ENCODE measurements around the gene SRPK3.
"Not testable (repeated sequence)": the region's sequence is repeated elsewhere in the genome, so short reads cannot be mapped to it uniquely, and the experiment has no call there.

SRPK3 gene, protein sequence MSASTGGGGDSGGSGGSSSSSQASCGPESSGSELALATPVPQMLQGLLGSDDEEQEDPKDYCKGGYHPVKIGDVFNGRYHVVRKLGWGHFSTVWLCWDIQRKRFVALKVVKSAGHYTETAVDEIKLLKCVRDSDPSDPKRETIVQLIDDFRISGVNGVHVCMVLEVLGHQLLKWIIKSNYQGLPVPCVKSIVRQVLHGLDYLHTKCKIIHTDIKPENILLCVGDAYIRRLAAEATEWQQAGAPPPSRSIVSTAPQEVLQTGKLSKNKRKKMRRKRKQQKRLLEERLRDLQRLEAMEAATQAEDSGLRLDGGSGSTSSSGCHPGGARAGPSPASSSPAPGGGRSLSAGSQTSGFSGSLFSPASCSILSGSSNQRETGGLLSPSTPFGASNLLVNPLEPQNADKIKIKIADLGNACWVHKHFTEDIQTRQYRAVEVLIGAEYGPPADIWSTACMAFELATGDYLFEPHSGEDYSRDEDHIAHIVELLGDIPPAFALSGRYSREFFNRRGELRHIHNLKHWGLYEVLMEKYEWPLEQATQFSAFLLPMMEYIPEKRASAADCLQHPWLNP

DNA sequence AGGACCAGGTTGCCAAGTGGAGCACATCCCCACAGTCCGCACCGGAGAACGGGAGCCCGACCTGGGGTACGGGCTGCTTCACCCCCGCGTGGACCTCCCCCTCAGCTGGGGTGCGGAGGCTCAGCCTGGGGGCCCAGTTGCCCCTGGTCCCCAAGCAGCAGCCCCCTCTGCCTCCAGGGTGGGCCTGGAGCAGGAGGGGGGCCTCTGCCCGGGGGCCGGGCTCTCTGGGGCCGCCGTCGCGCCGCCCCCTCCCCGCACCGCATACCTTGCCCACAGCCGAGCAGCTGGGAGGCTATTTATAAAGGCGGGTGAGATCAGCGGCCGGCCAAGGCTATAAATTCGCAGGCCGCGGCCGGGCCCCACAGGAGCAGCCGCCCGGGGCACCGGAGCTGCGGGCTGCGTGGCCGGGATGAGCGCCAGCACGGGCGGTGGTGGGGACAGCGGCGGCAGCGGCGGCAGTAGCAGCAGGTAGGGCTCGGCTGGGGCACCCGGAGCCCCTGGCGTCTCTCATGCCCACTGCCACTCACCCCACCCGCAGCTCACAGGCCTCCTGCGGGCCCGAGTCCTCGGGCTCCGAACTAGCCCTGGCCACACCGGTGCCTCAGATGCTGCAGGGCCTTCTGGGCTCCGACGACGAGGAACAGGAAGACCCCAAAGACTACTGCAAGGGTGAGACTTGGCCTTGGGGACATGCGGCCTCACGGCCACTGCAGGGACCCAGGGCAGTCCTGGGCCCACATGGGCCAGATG is at the start of gene SRPK3:
Gene SRPK3 (plus strand): TSS at position 364 of the 750 bp plus-strand sequence. CDS start 46 bp downstream, at position 410.
- no peak for DNase-seq

DNA sequence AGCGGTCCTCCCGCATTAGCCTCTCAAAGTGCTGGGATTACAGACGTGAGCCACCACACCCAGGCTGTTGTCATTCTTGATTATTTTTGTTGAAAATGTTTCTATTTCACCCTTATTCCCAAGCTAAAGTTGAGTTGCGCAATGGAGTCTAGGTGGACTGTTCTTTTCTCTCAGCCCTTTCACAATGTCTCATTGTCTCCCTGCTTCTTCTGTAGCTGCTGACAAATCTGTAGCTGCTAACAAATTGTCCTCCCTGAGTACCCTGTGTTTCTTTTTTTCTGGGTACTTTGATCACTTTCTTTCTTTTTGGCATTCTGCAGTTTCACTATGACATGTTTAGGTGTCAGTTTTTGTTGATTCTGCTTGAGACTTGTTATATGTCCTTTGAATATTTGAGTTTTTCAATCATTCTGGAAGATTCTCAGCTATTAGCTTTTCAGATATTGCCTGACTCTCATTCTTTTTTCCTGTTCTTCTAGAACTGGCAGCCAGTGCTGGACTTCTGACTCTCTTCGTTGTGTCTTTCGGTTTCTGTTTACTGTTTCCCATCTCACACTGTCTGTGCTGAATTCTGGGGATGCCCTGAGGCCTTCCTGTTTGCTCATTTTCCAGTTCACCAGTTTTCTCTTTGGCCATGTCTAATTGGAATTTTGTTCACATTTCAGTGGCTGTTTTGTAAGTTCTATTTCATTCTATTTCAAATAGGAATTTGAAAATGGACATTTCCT is 49.6 kb upstream of the SRPK3 start:
- DNase-seq: no peak

DNA sequence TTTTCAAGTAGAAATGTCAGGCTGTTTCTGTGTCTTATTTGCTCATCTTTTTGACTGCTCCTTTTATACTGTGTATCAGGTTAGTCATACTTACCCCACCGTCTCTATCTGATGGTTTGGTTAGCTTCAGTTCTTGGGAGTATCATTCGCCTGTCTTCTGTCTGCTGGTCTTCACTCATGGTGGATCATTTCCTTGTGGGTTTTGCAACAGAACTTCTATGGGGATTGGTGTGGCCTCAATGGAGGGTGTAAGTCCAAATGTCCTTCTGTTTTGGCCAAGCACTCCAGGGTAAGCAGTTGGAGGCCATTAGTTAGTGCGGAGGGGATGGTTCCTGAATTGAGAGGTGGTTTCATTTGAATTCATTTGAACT is 49.0 kb upstream of the SRPK3 start:
- DNase-seq: no peak

DNA sequence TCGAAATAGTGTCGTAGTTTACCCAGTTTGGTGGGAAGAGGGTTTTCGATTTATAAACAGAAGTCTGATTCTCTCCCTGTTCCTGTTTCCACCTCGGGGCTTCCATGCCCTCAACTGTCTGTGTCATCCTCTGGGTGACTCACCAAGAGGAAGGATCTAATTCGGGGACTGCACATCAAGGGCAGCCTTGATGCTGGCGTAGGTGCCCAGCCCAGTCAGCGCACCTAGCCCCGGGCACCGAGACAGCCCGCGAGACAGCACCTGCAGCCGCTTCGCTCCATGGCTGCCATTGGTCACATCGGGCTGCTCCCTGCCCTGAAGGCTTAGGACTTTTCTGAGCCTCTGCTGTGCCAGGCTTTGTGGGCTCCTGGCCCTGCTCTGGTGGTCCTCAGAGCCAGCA is 48.4 kb upstream of the SRPK3 start:
- no peak for DNase-seq

DNA sequence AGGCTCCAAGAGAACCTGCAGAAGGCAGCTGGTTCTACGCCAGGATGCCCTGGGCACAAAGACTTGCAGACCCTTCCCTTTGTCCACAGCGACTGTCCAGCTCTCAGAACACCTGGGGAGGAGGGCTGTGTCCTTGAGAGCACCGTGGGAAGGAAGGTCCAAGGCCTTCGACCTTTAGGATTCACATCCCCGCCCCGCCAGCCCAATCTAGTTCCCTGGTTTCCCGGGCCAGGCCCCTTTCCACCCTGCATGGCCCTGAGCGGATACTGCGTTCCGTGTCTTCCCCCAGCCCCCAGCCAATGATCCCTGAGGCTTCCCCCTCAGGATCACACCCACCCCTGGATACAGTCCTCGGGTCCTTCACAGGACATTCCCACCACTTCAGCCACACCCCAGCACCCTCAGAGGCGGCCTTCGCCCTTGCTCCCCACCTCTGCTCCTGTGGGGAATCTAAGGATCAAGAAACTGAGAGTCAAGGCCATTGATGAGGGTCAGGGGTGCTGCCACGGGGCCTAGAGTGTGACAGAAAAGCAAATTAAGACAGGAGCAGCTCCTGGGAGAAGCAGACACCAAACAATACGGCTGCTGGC is 47.1 kb upstream of the SRPK3 start:
- no peak for DNase-seq

DNA sequence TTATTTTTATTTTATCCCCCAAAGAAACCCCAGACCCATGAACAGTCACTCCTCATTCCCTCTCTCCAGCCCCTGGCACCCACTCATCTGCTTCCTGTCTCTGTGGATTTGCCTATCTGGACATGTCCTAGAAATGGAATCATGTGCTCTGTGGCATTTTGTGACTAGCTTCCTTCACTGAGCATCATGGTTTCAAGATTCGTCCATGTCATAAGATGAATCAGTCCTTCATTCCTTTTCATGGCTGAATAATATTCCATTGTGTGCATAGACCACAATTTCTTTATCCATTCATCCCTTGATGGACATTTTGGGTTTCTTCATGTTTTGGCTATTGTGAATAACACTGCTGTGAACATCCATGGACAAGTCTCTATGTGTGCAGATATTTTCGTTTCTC is 46.0 kb upstream of the SRPK3 start:
- no peak for DNase-seq

DNA sequence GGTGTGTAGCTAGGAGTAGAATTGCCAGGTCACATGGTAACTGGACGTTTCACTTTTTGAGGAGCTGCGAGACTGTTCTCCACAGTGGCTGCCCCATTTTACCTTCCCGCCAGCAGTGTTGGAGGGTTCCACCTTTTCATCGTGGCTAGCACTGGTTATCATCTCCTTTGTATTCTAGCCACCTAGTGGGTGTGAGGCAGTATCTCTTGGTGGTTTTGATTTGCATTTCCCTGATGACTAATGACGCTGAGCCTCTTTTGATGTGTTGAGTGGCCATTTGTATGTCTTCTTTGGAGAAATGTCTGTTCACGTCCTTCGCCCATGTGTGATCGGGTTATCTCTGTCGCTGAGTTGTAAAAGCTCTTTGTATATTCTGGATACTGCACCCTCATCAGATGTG is 45.6 kb upstream of the SRPK3 start:
- no peak for DNase-seq

DNA sequence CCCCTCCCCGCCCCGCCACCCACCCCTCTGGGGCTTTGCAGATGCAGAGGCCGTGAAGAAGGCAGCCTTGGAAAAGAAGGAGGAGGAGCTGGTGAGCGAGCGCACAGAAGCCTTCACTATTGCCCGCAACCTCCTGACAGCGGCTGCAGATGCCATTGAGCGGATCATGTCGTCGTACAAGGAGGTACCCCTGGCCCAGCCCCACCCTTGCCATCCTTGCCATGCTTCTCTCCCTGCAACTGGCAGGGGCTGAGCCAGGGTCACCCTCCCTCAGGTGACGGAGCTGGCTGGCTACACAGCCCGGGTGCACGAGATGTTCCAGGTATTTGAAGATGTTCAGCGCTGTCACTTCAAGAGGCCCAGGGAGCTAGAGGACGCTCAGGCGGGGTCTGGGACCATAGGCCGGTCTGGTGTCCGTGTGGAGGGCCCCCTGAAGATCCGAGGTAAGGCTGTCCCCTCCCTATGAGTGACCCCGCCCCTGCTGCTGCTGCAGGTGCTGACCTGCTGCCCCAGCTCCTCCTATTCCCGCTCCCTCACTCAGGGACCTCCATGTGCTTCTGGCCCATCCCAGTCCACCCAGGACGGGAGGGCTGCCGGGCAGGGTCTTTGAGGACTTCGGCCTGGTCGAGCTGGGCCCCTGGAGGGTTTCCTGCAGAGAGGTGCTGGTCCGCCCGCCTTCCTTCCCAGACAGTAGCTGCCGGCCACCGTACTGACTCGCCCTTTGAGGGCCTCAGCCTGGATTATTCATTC is 44.6 kb upstream of the SRPK3 start:
- no peak for DNase-seq

DNA sequence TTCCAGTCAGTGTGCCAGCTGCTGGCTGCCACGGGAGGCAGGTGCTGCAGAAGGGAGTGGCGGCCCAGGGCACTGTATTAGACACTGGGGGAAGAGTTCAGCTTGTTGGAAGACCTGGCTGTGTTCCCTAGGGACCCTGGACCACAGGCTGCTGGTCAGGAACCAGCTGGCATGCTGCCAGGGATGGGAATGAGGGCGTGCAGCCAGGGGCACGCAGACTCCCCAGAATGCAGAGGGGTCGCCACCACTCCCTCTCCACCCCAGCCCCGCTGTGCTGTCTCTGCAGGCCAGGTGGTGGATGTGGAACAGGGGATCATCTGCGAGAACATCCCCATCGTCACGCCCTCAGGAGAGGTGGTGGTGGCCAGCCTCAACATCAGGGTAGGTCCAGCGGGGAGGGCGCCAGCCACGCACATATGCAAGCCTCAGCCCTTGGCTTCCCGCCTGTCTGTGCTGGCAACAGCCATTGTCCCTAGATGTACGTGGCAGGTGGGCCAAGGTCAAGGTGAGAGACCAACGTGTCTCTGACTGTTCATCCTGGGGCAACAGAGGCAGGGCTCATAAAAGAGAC is 43.9 kb upstream of the SRPK3 start:
- no peak for DNase-seq

DNA sequence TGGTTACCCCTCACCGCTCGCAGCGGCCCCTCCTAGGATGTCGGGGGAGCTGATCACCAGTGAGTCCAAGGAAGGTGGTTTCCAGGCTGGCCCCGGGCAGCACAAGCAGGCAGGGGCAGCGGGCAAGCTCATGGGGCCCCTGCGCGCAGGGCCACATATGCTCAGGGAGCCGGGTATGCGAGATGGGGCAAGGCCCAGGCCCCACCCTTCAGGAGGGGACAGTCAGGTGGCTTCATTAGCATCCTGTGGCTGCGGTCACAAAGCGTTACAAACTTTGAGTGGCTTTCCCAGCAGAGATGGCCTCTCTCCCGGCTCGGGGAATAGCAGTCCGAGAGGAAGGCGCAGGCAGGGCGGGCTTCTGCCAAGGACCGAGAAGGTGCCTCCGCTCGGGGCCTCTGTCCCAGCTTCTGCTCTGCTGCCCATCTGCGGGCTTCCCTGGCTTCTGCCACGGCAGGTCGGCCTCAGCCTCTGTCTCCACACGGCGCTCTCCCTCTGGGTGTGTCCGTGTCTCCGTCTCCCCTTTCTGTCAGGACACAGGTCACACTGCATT is 42.7 kb upstream of the SRPK3 start:
- DNase-seq: no peak

DNA sequence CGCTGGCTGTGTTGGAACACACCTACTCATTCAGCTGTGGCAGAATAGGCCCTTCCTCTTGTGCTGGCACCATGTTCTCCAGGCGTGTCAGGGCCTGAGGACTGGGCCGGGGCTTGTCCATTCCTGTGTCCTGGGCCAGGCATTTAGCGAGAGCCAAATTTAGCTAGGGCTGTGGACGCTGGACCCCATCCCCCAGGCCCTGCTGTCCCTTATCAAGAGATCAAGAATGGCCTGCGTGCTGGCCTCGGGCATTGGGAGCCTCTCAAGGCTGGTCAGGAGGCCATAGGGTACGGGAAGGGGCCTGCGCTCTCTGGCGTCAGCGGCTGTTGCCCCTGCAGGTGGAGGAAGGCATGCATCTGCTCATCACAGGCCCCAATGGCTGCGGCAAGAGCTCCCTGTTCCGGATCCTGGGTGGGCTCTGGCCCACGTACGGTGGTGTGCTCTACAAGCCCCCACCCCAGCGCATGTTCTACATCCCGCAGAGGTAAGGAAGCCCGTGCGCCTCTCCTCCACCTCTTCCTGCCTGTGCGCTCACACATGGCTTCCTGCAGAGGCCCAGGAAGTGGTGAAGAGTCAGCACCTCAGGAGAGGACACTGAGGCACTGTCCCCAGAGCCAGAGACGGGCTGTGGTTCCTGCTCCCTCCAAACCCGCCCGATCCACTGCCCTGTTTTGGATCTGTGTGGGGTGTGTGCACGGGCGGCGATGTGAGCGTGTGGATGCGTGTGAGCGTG is 40.9 kb upstream of the SRPK3 start:
- no peak for DNase-seq

DNA sequence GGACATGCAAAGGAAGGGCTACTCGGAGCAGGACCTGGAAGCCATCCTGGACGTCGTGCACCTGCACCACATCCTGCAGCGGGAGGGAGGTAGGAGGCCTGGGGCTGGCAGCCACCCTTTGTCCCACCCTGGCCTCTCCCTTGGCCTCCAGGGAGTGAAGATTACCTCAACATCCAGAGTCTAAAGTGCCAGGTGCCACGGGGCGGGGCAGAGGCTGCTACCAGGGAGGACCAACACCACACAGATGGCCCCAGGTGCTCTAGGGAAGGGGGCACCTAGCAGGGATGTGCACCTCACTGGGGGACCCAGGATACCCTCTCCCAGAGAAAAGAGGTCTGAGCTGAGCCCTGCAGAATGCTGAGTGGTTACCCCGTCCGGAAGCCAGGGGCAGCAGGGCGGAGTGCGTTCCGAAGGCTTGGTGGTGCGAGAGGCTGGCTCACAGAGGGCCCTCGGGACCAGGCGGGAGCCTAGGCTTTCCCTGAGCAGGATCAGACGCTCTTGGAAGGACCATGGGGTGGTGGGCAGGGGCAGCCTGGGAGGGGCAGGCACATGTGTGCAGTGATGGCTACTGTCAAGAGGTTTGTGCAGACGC is 40.1 kb upstream of the SRPK3 start:
- no peak for DNase-seq

DNA sequence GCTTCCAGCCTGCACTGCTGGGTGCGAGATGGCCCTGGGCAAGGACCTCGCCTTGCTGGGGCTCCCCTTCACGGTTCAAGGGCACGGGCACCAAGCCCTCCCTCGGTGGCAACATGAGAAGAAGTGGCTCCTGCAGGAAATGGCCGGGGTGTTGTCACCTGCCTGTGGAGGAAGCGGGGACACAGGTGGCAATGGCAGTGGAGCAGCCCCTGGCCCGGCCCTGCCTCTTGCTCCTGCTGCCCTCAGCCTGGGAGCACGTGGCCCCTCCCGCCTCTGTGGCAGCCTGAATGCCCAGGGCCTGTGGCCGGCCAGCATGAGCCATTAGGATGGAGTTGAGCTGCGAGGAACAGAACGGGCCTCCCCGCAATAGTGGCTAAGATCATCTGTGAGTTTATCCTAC is 39.4 kb upstream of the SRPK3 start:
- DNase-seq: no peak

DNA sequence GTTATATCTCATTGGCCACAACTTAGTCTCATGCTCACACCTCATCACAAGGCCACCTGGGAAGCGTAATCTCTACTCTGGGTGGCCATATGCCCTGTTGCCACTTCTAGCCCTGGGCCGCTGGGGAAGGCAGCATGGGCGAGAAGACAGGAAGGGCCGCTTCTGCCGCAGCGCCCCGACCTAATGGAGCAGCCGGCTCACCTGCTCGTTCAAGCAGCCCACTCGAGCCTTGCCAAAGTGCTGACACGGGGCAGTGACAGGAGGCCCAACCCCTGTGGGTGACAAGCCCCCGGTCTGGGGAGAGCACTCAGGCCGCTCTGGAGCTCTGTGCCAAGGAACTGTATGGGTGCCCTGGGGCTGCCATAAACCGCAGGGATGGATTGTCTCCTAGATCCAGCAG is 38.7 kb upstream of the SRPK3 start:
- DNase-seq: not testable (repeated sequence)

DNA sequence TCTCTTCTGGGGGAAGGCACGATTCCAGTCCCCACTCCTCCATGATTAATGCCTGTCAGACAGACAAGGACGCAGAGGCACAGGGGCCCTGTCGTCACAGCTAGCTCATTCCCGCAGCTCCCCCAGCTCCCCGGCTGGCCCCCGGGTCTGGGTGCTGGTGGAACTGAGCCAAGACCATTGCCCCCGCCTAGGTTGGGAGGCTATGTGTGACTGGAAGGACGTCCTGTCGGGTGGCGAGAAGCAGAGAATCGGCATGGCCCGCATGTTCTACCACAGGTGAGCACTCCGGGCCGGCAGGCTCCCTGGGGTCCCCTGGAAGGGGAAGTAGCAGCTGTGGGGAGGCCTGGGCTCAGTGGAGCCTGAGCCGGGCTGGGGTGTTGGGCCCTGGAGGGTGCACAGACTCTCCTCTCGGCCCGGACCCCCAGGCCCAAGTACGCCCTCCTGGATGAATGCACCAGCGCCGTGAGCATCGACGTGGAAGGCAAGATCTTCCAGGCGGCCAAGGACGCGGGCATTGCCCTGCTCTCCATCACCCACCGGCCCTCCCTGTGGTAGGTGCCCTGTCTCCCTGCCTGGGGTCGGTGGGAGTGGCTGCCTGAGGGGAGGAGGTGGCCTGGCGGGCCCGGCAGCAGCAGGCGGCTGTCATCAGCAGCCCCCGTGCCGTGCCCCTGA is 37.9 kb upstream of the SRPK3 start:
- not testable (repeated sequence) for DNase-seq

DNA sequence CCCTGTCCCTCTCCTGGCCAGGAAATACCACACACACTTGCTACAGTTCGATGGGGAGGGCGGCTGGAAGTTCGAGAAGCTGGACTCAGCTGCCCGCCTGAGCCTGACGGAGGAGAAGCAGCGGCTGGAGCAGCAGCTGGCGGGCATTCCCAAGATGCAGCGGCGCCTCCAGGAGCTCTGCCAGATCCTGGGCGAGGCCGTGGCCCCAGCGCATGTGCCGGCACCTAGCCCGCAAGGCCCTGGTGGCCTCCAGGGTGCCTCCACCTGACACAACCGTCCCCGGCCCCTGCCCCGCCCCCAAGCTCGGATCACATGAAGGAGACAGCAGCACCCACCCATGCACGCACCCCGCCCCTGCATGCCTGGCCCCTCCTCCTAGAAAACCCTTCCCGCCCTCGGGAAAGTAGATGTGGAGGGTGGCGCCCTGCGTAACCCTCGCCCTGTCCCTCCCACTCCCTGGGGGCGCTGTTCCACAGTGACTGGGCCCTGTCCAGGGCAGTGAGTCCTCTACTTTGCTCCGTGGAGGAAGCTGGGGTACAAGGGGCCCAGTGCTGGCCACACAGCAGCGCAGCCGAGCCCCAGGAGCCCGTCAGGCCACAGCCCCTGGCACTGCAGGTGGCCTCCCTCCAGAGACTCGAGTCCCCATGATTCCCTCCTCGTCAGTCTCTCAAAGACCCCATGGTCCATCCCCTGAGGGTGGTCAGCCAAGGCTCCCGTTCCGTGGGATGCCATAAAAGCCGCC is 37.2 kb upstream of the SRPK3 start:
- not testable (repeated sequence) for DNase-seq

DNA sequence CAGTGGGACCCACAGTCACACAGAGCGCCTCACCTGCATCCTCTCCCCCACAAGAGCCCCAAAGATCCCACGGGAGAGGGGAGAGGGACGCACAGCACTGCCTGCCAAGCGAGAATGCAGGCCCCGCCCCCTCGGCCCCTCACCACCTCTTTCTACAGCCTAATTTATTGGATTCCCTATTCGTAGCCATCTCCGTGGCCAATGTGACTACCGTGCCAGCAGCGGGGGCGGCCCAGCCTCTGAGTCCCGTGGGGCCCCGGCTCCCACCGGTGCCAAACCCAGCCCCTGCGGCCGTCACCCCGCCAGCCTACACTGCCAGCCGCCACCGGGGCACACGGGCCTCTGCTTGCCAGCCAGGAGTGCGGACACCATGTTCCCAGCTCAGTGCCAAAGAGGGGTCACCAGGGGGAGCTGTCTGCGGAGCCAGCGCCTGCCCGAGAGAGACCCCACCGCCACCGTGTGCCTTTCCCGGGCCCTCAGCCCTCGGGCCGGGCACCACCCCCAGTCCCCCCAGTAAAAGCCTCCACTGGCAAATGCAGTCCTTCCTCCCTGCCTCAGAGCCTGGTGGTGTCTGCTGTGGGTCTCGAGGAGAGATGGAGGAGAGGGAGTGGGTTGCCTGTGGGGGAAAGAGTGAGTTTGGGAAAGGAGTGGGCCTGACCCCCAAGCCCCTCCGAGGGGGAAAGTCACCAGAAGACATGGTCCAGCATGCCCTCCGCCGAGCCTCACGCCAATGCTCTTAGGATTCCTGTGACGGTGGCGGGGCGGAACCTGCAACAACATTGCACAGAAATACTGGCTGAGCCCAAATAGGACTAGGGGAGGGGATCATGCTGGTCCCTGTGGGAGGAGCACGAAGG is 36.4 kb upstream of the SRPK3 start:
- no peak for DNase-seq

DNA sequence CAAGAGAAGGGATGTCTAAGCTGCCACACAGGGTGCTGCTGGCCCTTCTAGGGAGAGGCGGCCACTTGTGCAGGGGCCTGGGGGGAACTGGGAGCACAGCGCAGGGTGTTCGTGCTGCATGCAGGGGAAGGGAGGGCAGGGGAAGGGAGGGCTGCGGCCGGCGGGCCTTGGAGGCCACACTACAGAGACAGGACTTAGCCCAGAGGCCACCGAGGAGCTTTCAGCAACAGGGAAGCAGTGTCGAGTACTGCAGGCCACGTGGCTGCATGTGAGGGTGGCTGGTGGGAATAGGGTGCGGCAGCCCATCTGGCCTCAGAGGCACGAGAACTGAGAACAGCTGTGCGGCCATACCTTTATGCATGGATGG is 35.8 kb upstream of the SRPK3 start:
- not testable (repeated sequence) for DNase-seq
